NCI-H2196 (cell line): ENCODE measurements around the gene SYNJ2.

Source experiments
- DNase-seq: peaks from one replicate; lab custom pipeline; 2025; ENCODE audit not compliant: unreplicated experiment; lab: John Stamatoyannopoulos, UW

The SYNJ2 gene

GRCh38 chr6:157981132-157981394, 600 bp upstream of the SYNJ2 start:
- DNase-seq, result no peak

GRCh38 chr6:157982102-157982562, 469 bp downstream of the SYNJ2 start:
- no peak for DNase-seq

- DNase-seq, result no peak
Observed at GRCh38 chr6:157982563-157983405, 1.1 kb downstream of the SYNJ2 start.

- no peak for DNase-seq
Observed at GRCh38 chr6:157983406-157984119, 1.9 kb downstream of the SYNJ2 start.

GRCh38 chr6:157984128-157984527, 2.5 kb downstream of the SYNJ2 start:
- DNase-seq, result no peak

GRCh38 chr6:157984686-157985225, 3.1 kb downstream of the SYNJ2 start:
- no peak for DNase-seq

GRCh38 chr6:157985378-157986155, 3.9 kb downstream of the SYNJ2 start:
- no peak for DNase-seq

GRCh38 chr6:157987788-157988699, 6.4 kb downstream of the SYNJ2 start:
- DNase-seq, result no peak

- no peak for DNase-seq
Observed at GRCh38 chr6:157988700-157989063, 7.0 kb downstream of the SYNJ2 start.

GRCh38 chr6:157989541-157990289, 8.1 kb downstream of the SYNJ2 start:
- peak; percentile 72 for DNase-seq

- DNase-seq, result no peak
Observed at GRCh38 chr6:157990321-157991066, 8.8 kb downstream of the SYNJ2 start.

GRCh38 chr6:157991067-157991432, 9.4 kb downstream of the SYNJ2 start:
- no peak for DNase-seq

- no peak for DNase-seq
Observed at GRCh38 chr6:157993076-157993475, 11.4 kb downstream of the SYNJ2 start.

- no peak for DNase-seq
Observed at GRCh38 chr6:157994125-157994795, 12.6 kb downstream of the SYNJ2 start.

- DNase-seq, result no peak
Observed at GRCh38 chr6:157995458-157995857, 13.8 kb downstream of the SYNJ2 start.

GRCh38 chr6:157996201-157996712, 14.6 kb downstream of the SYNJ2 start:
- DNase-seq, result no peak

- no peak for DNase-seq
Observed at GRCh38 chr6:157996918-157997702, 15.4 kb downstream of the SYNJ2 start.
